ENCODE measurements around the gene ANKH.

ANKH gene

GRCh38 chr5:14675865-14676300, 195.7 kb downstream of the ANKH start:
- no peak for DNase-seq

GRCh38 chr5:14674983-14675854, 196.4 kb downstream of the ANKH start:
- no peak for DNase-seq

- DNase-seq: no peak
These were observed 198.1 kb downstream of the ANKH start for GRCh38 chr5:14673443-14673842.

GRCh38 chr5:14672484-14673394, 198.8 kb downstream of the ANKH start:
- DNase-seq: no peak

GRCh38 chr5:14672082-14672481, 199.5 kb downstream of the ANKH start:
- no peak for DNase-seq

- no peak for DNase-seq
These were observed 200.2 kb downstream of the ANKH start for GRCh38 chr5:14671414-14671813.

GRCh38 chr5:14669975-14670374, 201.6 kb downstream of the ANKH start:
- peak; percentile 34 for DNase-seq

GRCh38 chr5:14669415-14669814, 202.2 kb downstream of the ANKH start:
- DNase-seq: no peak

GRCh38 chr5:14668181-14668591, 203.4 kb downstream of the ANKH start:
- no peak for DNase-seq

- no peak for DNase-seq
These were observed 203.8 kb downstream of the ANKH start for GRCh38 chr5:14667770-14668169.

- DNase-seq: no peak
These were observed 204.3 kb downstream of the ANKH start for GRCh38 chr5:14667290-14667689.

GRCh38 chr5:14666357-14666756, 205.2 kb downstream of the ANKH start:
- no peak for DNase-seq

- no peak for DNase-seq
These were observed 205.6 kb downstream of the ANKH start for GRCh38 chr5:14665949-14666348.

- no peak for DNase-seq
These were observed 206.3 kb downstream of the ANKH start for GRCh38 chr5:14665101-14665822.

- DNase-seq: peak; percentile 87
These were observed 207.1 kb downstream of the ANKH start, which contains the start of gene OTULIN for GRCh38 chr5:14664270-14665100. Gene OTULIN (plus strand): TSS chr5:14664718. CDS start chr5:14664826, 108 bp downstream.

- no peak for DNase-seq
These were observed 207.8 kb downstream of the ANKH start for GRCh38 chr5:14663734-14664269.

GRCh38 chr5:14662721-14663260, 208.8 kb downstream of the ANKH start:
- DNase-seq: no peak

- no peak for DNase-seq
These were observed 210.7 kb downstream of the ANKH start for GRCh38 chr5:14660833-14661232.

- DNase-seq: peak; percentile 65
These were observed 211.6 kb downstream of the ANKH start for GRCh38 chr5:14659821-14660607.

GRCh38 chr5:14656898-14657297, 214.7 kb downstream of the ANKH start:
- no peak for DNase-seq
